ENCODE data around the gene ZSCAN12. TPM values are rescaled to one million over a fixed set of nuclear protein-coding genes. Genes with fewer than 3 reads are reported as not detected.
"Not testable (repeated sequence)": the region's sequence is repeated elsewhere in the genome, so short reads cannot be mapped to it uniquely, and the experiment has no call there.

The ZSCAN12 gene
- total and polyA plus RNA-seq, 2 of the 13 experiments (the other 11 are each of a cell fraction or from before 2014, with no cell fraction given): 2.8 to 8.9 TPM

DNA sequence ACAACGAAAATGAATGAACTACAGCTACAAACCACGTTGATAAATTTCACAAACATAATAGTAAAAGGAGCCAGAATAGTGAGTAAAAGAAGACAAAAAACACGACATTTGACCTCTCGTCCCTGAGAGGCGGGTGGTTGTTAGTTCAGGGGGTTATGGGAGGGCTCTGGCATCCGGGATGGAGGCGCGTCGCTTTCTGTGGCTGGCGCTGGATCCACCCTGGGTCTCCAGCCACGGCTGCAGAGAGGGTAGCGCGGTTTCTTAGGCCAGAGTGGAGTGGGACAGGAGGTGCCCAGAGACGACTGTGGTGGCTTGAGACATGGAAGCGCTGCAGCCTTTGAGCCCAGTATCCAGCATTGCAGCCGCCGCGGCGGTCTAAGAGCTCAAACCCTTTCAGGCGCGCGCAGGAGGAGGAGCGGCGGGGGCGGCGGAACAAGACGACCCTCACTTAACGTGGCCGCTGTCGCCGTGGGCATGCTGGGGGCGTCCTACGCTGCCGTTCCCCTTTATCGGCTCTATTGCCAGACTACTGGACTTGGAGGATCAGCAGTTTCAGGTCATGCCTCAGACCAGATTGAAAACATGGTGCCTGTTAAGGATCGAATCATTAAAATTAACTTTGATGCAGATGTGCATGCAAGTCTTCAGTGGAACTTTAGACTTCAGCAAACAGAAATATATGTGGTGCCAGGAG is 47.4 kb upstream of the ZSCAN12 start (continued):
- TF ChIP-seq NFIC (IDR thresholded peaks at IDR 0.05; ENCODE audit: low read length) (no peak), HOXD1 (CRISPR knock-in tag; IDR thresholded peaks at IDR 0.05) (no peak), DR1 (CRISPR knock-in tag; IDR thresholded peaks at IDR 0.05) (0 out of 2 replicates have a peak, but pooled peaks have one; percentile 25), SETDB1 (CRISPR knock-in tag; IDR thresholded peaks at IDR 0.05; ENCODE audit: borderline replicate concordance) (no peak)
- TF ChIP-seq, protein P1, sequence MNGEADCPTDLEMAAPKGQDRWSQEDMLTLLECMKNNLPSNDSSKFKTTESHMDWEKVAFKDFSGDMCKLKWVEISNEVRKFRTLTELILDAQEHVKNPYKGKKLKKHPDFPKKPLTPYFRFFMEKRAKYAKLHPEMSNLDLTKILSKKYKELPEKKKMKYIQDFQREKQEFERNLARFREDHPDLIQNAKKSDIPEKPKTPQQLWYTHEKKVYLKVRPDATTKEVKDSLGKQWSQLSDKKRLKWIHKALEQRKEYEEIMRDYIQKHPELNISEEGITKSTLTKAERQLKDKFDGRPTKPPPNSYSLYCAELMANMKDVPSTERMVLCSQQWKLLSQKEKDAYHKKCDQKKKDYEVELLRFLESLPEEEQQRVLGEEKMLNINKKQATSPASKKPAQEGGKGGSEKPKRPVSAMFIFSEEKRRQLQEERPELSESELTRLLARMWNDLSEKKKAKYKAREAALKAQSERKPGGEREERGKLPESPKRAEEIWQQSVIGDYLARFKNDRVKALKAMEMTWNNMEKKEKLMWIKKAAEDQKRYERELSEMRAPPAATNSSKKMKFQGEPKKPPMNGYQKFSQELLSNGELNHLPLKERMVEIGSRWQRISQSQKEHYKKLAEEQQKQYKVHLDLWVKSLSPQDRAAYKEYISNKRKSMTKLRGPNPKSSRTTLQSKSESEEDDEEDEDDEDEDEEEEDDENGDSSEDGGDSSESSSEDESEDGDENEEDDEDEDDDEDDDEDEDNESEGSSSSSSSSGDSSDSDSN (CRISPR knock-in tag; IDR thresholded peaks at IDR 0.05): peak; percentile 27; the same call in 1 of the 2 replicates

DNA sequence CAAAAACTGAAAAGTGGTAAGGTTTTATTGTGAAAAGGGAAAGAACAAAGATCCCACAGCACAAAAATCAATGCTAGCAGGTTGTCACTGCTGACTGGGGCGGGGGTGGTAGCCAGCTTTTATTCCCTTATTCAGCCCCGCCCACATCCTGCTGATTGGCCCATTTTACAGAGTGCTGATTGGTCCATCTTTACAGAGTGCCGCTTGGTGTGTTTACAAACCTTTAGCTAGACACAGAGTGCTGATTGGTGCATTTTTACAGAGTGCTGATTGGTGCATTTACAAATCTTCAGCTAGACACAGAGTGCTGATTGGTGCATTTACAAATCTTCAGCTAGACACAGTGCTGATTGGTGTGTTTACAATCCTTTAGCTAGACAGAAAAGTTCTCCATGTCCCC is 45.2 kb upstream of the ZSCAN12 start:
- H3K4me2 ChIP-seq (ENCODE audit: low read depth, low read length); in situ Hi-C loops (cut with HindIII; ENCODE audit: extremely low pct_ligation_motif_present, low pct_unique_long_range_greater_than_20kb); H3K9ac ChIP-seq (ENCODE audit: insufficient read depth, low read depth, low read length); H3K4me1 ChIP-seq (ENCODE audit: insufficient read depth, low read length); POLR2A ChIA-PET; intact Hi-C loops (cut with micrococcal nuclease; ENCODE audit: unreplicated experiment); H3K4me3 ChIP-seq (replicated peaks in 1 of 3; ENCODE audit: insufficient read depth in 1 of 3, low read depth in 2 of 3, low read length in 3 of 3); ATAC-seq; H3K9me3 ChIP-seq (ENCODE audit: low read length); H4K20me1 ChIP-seq (ENCODE audit: insufficient read depth, low read length); H2AFZ ChIP-seq (ENCODE audit: low read length); H3K27ac ChIP-seq (ENCODE audit: extremely low read length, insufficient read depth, low read length); H3K79me2 ChIP-seq (ENCODE audit: insufficient read depth, low read length); FAIRE-seq; H3K36me3 ChIP-seq (replicated peaks in 1 of 2; ENCODE audit: control insufficient read depth in 1 of 2, insufficient read depth in 2 of 2, low read length in 2 of 2); BruUV-seq (replicated peaks); CTCF ChIA-PET (ENCODE audit: low intra/inter-chr PET ratio, low total read pairs): not testable (repeated sequence)
- 11% methylated on average over 3 of the region's 3 CpGs for WGBS (ENCODE audit: low lambda C conversion rate)
- H3K27me3 ChIP-seq (ENCODE audit: control insufficient read depth in 1 of 2, insufficient read depth in 2 of 2, low read length in 2 of 2): peaks cover 0 to 14% of the 10 kb centered on the region in 2 experiments; a peak in 2 of 5 replicates
- peak; percentile 44; the same call in 1 of the 2 replicates for TF ChIP-seq MAFF (IDR thresholded peaks at IDR 0.05; ENCODE audit: low read depth, low read length)
- TF ChIP-seq NFYC (CRISPR knock-in tag; IDR thresholded peaks at IDR 0.05): peak; percentile 68
- TF ChIP-seq NFYB (CRISPR knock-in tag; IDR thresholded peaks at IDR 0.05): peak; percentile 68
- peak; percentile 46 to 69; a peak in 3 of 4 replicates for TF ChIP-seq MAFK (conservative IDR thresholded peaks at IDR 0.05 in 1 of 2, IDR thresholded peaks at IDR 0.05 in 1 of 2; ENCODE audit: low read length in 2 of 2)
- peak; percentile 30 for DNase-seq (ENCODE audit: low spot score)

Measured in HepG2 (cell line).